Activated naive CD8-positive, alpha-beta T cell treated with anti-CD3 and anti-CD28 coated beads for 36 hours (primary cell): ENCODE data around the gene CERS4. TPM values are rescaled to one million over a fixed set of nuclear protein-coding genes. Genes with fewer than 3 reads are reported as not detected.
A peak's percentile ranks its signal among the peaks of the same experiment; 100 is the strongest.

Source experiments
- DNase-seq: peaks from one replicate; pipeline ENCODE4 v3.0.0; 2021
- H3K27ac Mint-ChIP-seq: one replicate; pipeline ENCODE4 v1.8.0; 2022; ENCODE audit warnings: mild to moderate bottlenecking, moderate library complexity, mixed read lengths
- H3K27me3 Mint-ChIP-seq: one replicate; pipeline ENCODE4 v1.8.0; 2022; ENCODE audit warnings: mild to moderate bottlenecking, mixed read lengths
- H3K36me3 Mint-ChIP-seq: one replicate; pipeline ENCODE4 v1.8.0; 2021; ENCODE audit warnings: mild to moderate bottlenecking, mixed read lengths
- H3K4me1 Mint-ChIP-seq: one replicate; pipeline ENCODE4 v1.8.0; 2021; ENCODE audit warnings: mixed read lengths
- H3K4me3 Mint-ChIP-seq: one replicate; pipeline ENCODE4 v1.8.0; 2022; ENCODE audit warnings: mild to moderate bottlenecking, moderate library complexity, mixed read lengths
- H3K9me3 Mint-ChIP-seq: one replicate; pipeline ENCODE4 v1.8.0; 2022; ENCODE audit warnings: mixed read lengths
- total RNA-seq, 2 experiments: library from RNA; stranded (reverse); gene quantifications; one replicate each; pipeline ENCODE4 v1.2.3, GENCODE V29; 2021

Gene CERS4
- total RNA-seq, 2 experiments from 2014 or later, result 12.8 to 13.2 TPM

- peaks cover 32% of the 10 kb centered on the region for H3K36me3 Mint-ChIP-seq
- peaks cover 34% of the 10 kb centered on the region for H3K4me1 Mint-ChIP-seq
- DNase-seq, result peak; percentile 91
- H3K27ac Mint-ChIP-seq, result peak within 1 kb of the TSS; percentile 97
- H3K27me3 Mint-ChIP-seq, result no peaks in the 10 kb centered on the region
- peak within 1 kb of the TSS; percentile 94 for H3K4me3 Mint-ChIP-seq
- H3K9me3 Mint-ChIP-seq, result no peaks in the 10 kb centered on the region
Observed at GRCh38 chr19:8307965-8308866, 99.0 kb downstream of the CERS4 start, which contains the start of gene CD320. Gene CD320, minus strand, starts transcription at chr19:8308358. Its CDS starts 68 bp downstream, at chr19:8308290.

- Mint-ChIP-seq H3K4me1 (peaks cover 34% of the 10 kb centered on the region), H3K36me3 (peaks cover 32% of the 10 kb centered on the region), H3K4me3 (peak overlapping the region; percentile 94), H3K9me3 (no peaks in the 10 kb centered on the region), H3K27me3 (no peaks in the 10 kb centered on the region), H3K27ac (peak overlapping the region; percentile 97)
- no peak for DNase-seq
Observed at GRCh38 chr19:8308891-8309291, 99.7 kb downstream of the CERS4 start.

DNA sequence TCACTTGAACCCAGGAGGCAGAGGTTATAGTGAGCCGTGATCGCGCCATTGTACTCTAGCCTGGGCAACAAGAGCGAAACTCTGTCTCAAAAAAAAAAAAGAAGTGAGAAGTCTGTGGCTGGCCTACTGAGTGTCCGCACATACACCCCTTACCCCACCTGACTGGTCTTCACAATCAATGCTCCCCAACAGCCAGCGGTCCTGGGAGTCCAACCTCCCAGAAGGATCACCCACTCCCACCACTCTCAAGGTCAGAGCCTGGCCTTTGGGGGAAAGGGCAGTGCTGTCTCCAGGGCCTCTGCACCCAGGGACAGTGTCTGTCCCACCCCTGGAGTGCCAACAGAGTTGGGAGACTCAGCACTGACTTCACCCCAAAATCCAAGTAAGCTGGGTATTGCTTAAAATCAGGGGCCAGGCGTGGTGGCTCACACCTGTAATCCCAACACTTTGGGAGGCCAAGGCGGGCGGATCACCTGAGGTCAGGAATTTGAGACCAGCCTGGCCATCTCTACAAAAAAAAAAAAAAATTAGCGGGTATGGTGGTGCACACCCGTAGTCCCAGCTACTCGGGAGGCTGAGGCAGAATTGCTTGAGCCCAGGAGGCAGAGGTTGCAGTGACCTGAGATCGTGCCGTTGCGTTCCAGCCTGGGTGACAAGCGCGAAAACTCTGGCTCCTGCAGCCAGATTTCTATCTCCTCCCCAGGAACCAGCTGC, 101.3 kb downstream of the CERS4 start:
- Mint-ChIP-seq H3K27ac (no peak overlapping the region), H3K4me1 (peaks cover 30% of the 10 kb centered on the region), H3K4me3 (no peak overlapping the region), H3K27me3 (no peaks in the 10 kb centered on the region), H3K36me3 (peaks cover 33% of the 10 kb centered on the region), H3K9me3 (no peaks in the 10 kb centered on the region)
- no peak for DNase-seq

DNA sequence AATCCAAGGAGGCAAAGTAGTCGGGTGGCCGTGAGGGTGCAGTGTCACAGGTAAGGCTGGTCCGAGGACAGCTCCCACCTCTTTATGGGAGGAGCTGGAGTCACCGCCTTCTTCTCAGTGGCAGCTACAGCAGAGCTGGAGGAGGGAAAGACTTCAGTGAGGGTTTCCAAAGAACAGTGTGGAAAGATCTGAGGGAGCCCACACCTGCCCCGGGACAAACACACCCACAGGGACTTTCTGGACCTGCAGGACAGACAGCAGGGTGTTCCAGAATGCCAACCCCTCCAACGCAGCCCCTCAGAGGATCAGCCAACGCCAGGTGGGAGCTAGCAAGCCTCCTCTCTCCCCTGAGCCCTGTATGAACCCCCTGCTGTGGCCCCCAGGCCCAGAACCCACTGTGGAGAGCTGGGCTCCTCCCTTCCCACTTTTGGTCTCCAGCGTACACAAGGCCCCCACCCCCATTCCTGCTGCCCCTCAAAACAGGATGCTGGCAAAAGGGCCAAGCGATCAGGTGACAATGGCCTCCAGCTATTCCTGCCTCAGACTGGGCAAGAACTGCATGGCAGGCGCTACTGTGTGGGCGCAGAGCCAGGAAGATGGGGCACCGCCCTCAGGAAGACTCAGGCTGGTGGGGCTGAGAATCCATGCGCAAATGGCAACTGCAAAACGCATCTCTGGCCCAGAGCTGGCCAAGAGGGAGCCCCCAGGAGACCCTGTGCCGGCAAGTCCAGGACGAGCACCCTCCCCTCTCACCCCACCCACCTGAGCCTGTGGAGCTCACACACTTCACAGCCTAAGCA, 102.5 kb downstream of the CERS4 start:
- H3K36me3 Mint-ChIP-seq, result peaks cover 35% of the 10 kb centered on the region
- H3K4me1 Mint-ChIP-seq, result peaks cover 23% of the 10 kb centered on the region
- no peak for DNase-seq
- H3K4me3 Mint-ChIP-seq, result no peak overlapping the region
- H3K27me3 Mint-ChIP-seq, result no peaks in the 10 kb centered on the region
- no peaks in the 10 kb centered on the region for H3K9me3 Mint-ChIP-seq
- no peak overlapping the region for H3K27ac Mint-ChIP-seq

Other genes starting within 250 kb of the CERS4 start
- gene ELAVL1, start 203.7 kb upstream of the CERS4 start, total RNA-seq, result 100 to 1,000 TPM; 169 to 172 TPM
- gene CCL25, start 156.6 kb upstream of the CERS4 start, total RNA-seq, result 1 to 10 TPM in 1 of 2 experiments, under 1 TPM in 1; 0.30 to 1.2 TPM
- not detected for gene FBN3, start 59.8 kb upstream of the CERS4 start, total RNA-seq
- 10 to 100 TPM; 71.5 to 77.7 TPM for gene CD320, start 99.0 kb downstream of the CERS4 start, total RNA-seq
- gene NDUFA7, start 112.0 kb downstream of the CERS4 start, total RNA-seq, result 10 to 100 TPM; 78.0 to 84.8 TPM
- gene RPS28, start 112.1 kb downstream of the CERS4 start, total RNA-seq, result 1,000 to 10,000 TPM; 2,304 to 2,331 TPM
- under 1 TPM; 0.47 to 0.64 TPM for gene KANK3, start 133.9 kb downstream of the CERS4 start, total RNA-seq
- gene ANGPTL4, start 154.8 kb downstream of the CERS4 start, total RNA-seq, result 1 to 10 TPM; 1.9 to 2.1 TPM
- 10 to 100 TPM; 60.9 to 65.5 TPM for gene RAB11B, start 181.0 kb downstream of the CERS4 start, total RNA-seq
- 1 to 10 TPM; 6.1 to 6.6 TPM for gene MARCHF2, start 203.9 kb downstream of the CERS4 start, total RNA-seq
- gene HNRNPM, start 235.6 kb downstream of the CERS4 start, total RNA-seq, result 100 to 1,000 TPM; 348 to 358 TPM